RWPE2 (cell line): ENCODE measurements around the gene YJEFN3.
A peak's percentile ranks its signal among the peaks of the same experiment; 100 is the strongest.

Experiments
- ATAC-seq: fragments of 200-7000 bp; cut with Tn5 transposase; 3 replicates; pipeline ENCODE4 v1.9.1; 2021; ENCODE audit warnings: low read depth
- DNase-seq: peaks from one replicate; pipeline ENCODE4 v3.0.0-alpha.2; 2020; ENCODE audit warnings: low spot score
- H3K27ac ChIP-seq: fragments of 450-650 bp; 2 replicates; pipeline ENCODE4 v1.5.1; 2017; ENCODE audit warnings: mild to moderate bottlenecking; ENCODE audit not compliant: poor library complexity, severe bottlenecking
- H3K27me3 ChIP-seq: fragments of 250-450 bp; sonication (Bioruptor Pico); 2 replicates; pipeline ENCODE4 v1.5.1; 2021; ENCODE audit warnings: mild to moderate bottlenecking, moderate library complexity; ENCODE audit not compliant: insufficient read depth, poor library complexity, severe bottlenecking
- H3K36me3 ChIP-seq: fragments of 250-450 bp; sonication (Bioruptor Pico); 2 replicates; pipeline ENCODE4 v1.5.1; 2020; ENCODE audit warnings: low read depth, mild to moderate bottlenecking, moderate library complexity
- H3K4me1 ChIP-seq: fragments of 250-450 bp; sonication (Bioruptor Pico); 2 replicates; pipeline ENCODE4 v1.5.1; 2021; ENCODE audit warnings: mild to moderate bottlenecking, moderate library complexity; ENCODE audit not compliant: insufficient read depth, poor library complexity, severe bottlenecking
- H3K4me3 ChIP-seq: fragments of 250-450 bp; sonication (Bioruptor Pico); 2 replicates; pipeline ENCODE4 v1.5.1; 2021; ENCODE audit warnings: mild to moderate bottlenecking, moderate library complexity; ENCODE audit not compliant: severe bottlenecking
- H3K9me3 ChIP-seq: fragments of 250-450 bp; sonication (Bioruptor Pico); 2 replicates; pipeline ENCODE4 v1.5.1; 2021; ENCODE audit warnings: mild to moderate bottlenecking, moderate library complexity; ENCODE audit not compliant: severe bottlenecking
- TF ChIP-seq, protein P1 (sequence below): fragments of 450-650 bp; IDR thresholded peaks from one replicate; pipeline ENCODE4 v1.5.1; 2017; ENCODE audit warnings: mild to moderate bottlenecking, moderate library complexity; ENCODE audit not compliant: poor library complexity, severe bottlenecking

The YJEFN3 gene, protein sequence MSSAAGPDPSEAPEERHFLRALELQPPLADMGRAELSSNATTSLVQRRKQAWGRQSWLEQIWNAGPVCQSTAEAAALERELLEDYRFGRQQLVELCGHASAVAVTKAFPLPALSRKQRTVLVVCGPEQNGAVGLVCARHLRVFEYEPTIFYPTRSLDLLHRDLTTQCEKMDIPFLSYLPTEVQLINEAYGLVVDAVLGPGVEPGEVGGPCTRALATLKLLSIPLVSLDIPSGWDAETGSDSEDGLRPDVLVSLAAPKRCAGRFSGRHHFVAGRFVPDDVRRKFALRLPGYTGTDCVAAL

DNA sequence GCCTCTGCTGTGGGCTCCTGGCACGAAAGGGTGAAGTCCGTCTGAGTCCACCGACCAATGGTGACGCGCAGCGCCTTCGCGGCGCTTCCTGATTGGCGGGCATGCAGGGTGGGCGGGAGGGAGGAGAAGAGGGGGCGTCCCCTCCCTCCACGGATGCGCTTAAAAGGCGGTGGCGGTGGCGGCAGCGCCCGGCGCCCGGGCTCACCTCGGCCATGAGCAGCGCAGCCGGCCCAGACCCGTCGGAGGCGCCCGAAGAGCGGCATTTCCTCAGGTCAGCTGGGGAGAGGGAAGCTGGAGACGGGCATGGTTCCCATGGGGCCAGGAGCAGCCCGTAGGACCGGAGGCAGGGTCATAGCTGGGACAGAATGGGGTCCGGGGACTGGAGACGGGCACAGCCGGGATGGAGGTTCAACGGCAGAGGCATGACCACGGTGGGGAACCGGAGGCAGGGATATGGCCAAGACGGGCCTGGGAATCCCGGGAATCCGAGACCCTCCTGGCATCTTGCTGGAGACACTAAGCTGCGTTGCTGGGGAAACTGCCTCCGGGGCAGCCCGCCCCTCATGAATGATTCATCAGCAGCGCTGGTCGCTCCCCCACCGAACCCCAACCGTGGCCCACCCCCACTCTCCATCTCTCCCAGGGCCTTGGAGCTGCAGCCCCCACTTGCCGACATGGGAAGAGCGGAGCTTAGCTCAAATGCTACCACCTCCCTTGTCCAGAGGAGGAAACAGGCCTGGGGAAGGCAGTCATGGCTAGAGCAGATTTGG lies at the start of gene YJEFN3:
Gene YJEFN3, plus strand, starts transcription at position 191 of the 770 bp plus-strand sequence. Its CDS starts 22 bp downstream, at position 213.
- no peaks in the 10 kb centered on the region for H3K4me1 ChIP-seq
- no peak within 1 kb of the TSS for H3K4me3 ChIP-seq
- DNase-seq, result peak; percentile 59
- H3K27ac ChIP-seq, result no peak within 1 kb of the TSS
- no peak for ATAC-seq
- no peaks in the 10 kb centered on the region for H3K27me3 ChIP-seq
- H3K36me3 ChIP-seq, result peaks cover 13% of the 10 kb centered on the region
- TF ChIP-seq, protein P1, sequence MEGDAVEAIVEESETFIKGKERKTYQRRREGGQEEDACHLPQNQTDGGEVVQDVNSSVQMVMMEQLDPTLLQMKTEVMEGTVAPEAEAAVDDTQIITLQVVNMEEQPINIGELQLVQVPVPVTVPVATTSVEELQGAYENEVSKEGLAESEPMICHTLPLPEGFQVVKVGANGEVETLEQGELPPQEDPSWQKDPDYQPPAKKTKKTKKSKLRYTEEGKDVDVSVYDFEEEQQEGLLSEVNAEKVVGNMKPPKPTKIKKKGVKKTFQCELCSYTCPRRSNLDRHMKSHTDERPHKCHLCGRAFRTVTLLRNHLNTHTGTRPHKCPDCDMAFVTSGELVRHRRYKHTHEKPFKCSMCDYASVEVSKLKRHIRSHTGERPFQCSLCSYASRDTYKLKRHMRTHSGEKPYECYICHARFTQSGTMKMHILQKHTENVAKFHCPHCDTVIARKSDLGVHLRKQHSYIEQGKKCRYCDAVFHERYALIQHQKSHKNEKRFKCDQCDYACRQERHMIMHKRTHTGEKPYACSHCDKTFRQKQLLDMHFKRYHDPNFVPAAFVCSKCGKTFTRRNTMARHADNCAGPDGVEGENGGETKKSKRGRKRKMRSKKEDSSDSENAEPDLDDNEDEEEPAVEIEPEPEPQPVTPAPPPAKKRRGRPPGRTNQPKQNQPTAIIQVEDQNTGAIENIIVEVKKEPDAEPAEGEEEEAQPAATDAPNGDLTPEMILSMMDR, result no peak
- H3K9me3 ChIP-seq, result no peaks in the 10 kb centered on the region

DNA sequence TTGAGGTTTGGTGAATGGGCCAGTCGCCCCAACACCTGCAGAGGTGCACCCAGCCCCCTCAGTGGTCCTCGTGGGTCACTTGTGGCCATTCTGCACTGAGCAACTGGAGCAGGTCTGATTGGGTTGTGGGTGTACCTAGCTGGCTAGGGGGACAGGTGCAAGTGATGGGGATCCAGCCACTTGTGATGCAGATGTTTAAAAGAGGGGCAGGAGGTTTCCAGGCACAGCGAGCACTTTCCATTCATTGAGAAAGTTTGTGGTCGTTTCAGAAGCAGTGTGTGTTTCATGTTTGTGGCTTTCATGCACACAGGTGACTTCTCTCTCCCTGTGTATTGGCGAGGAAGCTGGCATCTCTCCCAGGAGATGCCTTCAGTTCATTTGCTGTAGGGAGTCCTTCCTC lies 48.0 kb upstream of the YJEFN3 start:
- DNase-seq (no peak), ATAC-seq (no peak)
- H3K27me3 ChIP-seq, result no peaks in the 10 kb centered on the region
- TF ChIP-seq, protein P1, result no peak
- H3K4me1 ChIP-seq, result peaks cover 9% of the 10 kb centered on the region
- no peaks in the 10 kb centered on the region for H3K9me3 ChIP-seq
- no peak overlapping the region for H3K4me3 ChIP-seq
- no peak overlapping the region for H3K27ac ChIP-seq
- H3K36me3 ChIP-seq, result peaks cover 15% of the 10 kb centered on the region

DNA sequence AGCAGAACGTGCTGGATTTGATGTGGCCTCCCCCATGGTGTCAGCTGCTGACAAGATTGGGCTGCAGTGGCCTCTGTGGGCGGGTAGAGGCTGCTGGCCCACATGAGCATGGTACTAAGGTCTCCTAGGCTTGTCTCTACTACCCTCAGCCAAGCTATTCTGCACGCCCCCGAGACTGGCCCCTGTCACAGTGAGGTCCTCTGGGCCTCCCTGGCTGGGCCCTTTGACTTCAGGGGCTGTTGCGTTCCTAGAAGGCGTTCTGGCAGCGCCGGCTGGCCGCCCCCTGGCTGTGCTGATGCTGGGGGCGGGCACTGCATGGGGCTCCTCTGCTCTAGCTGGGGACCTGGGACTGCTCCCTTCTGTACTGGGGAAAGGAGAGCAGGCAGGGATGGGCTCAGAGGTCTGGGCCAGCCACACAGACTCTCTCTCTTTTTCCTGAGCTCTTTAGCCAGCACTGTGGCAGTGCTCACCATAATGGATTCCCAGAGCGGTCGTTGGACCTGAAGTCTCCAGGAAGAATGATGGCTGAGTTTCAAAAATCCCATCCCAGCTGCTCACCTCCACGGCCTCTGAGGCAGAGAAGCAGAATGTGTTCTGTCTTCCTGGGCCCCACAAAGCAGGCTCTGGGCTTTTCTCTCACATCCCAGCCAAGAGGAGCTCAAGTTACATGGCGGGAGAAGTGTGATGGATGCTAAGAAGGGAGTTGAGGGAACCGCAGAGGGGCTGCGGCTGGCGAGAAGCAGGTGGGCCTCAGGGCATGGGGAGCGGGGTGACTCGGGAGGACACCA lies 45.7 kb upstream of the YJEFN3 start:
- Histone ChIP-seq H3K27me3 (no peaks in the 10 kb centered on the region), H3K36me3 (peaks cover 10% of the 10 kb centered on the region; the same call in 1 of the 2 replicates), H3K9me3 (no peaks in the 10 kb centered on the region), H3K4me3 (no peak overlapping the region), H3K4me1 (peaks cover 13% of the 10 kb centered on the region), H3K27ac (no peak overlapping the region)
- DNase-seq (no peak), ATAC-seq (no peak)
- TF ChIP-seq, protein P1, result no peak

DNA sequence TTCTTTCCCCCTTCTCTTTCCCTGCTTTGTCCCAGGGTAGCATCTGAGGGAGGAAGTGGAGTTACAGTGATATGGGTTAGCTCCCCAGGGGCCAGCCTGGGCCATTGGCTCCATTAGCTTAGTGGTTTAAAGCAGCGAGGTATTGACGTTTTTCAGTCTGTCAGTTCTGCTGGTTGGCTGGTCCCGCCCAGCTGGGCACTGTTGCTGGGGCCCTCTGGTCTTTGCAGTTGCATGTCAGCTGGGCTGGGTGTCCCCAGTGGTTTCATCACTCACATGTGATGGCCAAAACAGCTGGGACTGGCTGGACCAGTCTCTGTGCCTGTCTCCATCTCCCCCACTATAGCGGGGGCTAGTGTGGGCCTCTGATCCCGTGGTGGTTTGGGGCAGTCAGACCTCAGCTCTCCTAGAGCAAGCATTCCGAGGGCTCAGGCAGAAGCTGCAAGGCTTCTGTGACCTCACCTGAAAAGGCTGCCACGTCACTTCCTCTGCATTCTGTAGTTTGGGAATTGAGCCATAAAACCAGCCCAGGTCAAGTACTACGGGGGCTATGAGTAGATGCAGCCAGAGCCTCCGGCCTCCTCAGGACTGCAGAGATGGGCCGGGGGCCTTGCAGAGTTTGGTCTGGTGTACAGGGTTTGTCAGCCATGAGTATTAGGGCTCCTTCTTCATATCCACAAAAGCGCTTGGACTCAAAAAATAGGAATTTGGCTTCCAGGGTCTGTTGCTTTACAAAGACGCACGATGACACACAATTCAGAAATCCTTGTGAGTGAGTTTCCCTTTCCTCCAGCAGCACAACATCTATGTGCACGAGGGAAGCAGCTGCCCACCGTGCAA lies 43.3 kb upstream of the YJEFN3 start:
- no peaks in the 10 kb centered on the region; the same call in 1 of the 2 replicates for H3K36me3 ChIP-seq

More for the DNA sequence above, 43.3 kb upstream of the YJEFN3 start:
- DNase-seq (no peak), ATAC-seq (no peak; the same call in 2 of the 3 replicates)
- TF ChIP-seq, protein P1, result no peak
- H3K9me3 ChIP-seq, result no peaks in the 10 kb centered on the region
- H3K4me1 ChIP-seq, result peaks cover 28% of the 10 kb centered on the region
- H3K27ac ChIP-seq, result peak overlapping the region; percentile 86
- H3K27me3 ChIP-seq, result no peaks in the 10 kb centered on the region
- H3K4me3 ChIP-seq, result no peak overlapping the region
